Trophoblast cell (in vitro differentiated cells and primary cell): ENCODE measurements around the gene FBH1.

Source experiments
- DNase-seq, 2 donors: peaks; one replicate each; pipeline ENCODE4 v3.0.0-alpha.2; 2016
- H2AFZ ChIP-seq: 2 replicates; pipeline ENCODE4 v1.6.1; 2013; ENCODE audit warnings: low read length, moderate library complexity, mild to moderate bottlenecking; ENCODE audit not compliant: insufficient read depth, poor library complexity
- H2AK5ac ChIP-seq: 2 replicates; pipeline ENCODE4 v1.6.1; 2013; ENCODE audit warnings: mild to moderate bottlenecking, low read length
- H2BK120ac ChIP-seq: 2 replicates; pipeline ENCODE4 v1.6.1; 2013; ENCODE audit warnings: low read length, mild to moderate bottlenecking, moderate library complexity; ENCODE audit not compliant: insufficient read depth, poor library complexity
- H2BK12ac ChIP-seq: 2 replicates; pipeline ENCODE4 v1.6.1; 2013; ENCODE audit warnings: mild to moderate bottlenecking, low read length, moderate library complexity
- H2BK5ac ChIP-seq: 2 replicates; pipeline ENCODE4 v1.6.1; 2013; ENCODE audit warnings: low read length, low read depth, moderate library complexity, mild to moderate bottlenecking; ENCODE audit not compliant: poor library complexity
- H3K14ac ChIP-seq: 2 replicates; pipeline ENCODE4 v1.6.1; 2013; ENCODE audit warnings: mild to moderate bottlenecking, low read length
- H3K18ac ChIP-seq: 2 replicates; pipeline ENCODE4 v1.6.1; 2013; ENCODE audit warnings: mild to moderate bottlenecking, low read length
- H3K23ac ChIP-seq: 2 replicates; pipeline ENCODE4 v1.6.1; 2013; ENCODE audit warnings: low read length
- H3K27ac ChIP-seq: 2 replicates; pipeline ENCODE4 v1.5.1; 2013; ENCODE audit warnings: low read depth, mild to moderate bottlenecking, inconsistent platforms, low read length, moderate library complexity
- H3K27me3 ChIP-seq: 2 replicates; pipeline ENCODE4 v1.6.1; 2013; ENCODE audit warnings: inconsistent platforms, mild to moderate bottlenecking, low read length, moderate library complexity; ENCODE audit not compliant: insufficient read depth
- H3K36me3 ChIP-seq, 2 experiments: 1 replicate in 1 of 2; 2 replicates in 1 of 2; pipeline ENCODE4 v1.6.1; 2013; ENCODE audit warnings: low read length in 2 of 2, mild to moderate bottlenecking in 2 of 2, moderate library complexity in 1 of 2; ENCODE audit not compliant: insufficient read depth in 2 of 2, control insufficient read depth in 1 of 2
- H3K4ac ChIP-seq: 2 replicates; pipeline ENCODE4 v1.6.1; 2013; ENCODE audit warnings: low read depth, mild to moderate bottlenecking, low read length, moderate library complexity
- H3K4me1 ChIP-seq, 2 experiments: 1 replicate in 1 of 2; 2 replicates in 1 of 2; pipeline ENCODE4 v1.6.1; 2013; ENCODE audit warnings: low read length in 2 of 2, mild to moderate bottlenecking in 2 of 2, moderate library complexity in 1 of 2; ENCODE audit not compliant: insufficient read depth in 2 of 2, control insufficient read depth in 1 of 2
- H3K4me2 ChIP-seq: 2 replicates; pipeline ENCODE4 v1.6.1; 2013; ENCODE audit warnings: inconsistent platforms, mild to moderate bottlenecking, low read length, moderate library complexity
- H3K4me3 ChIP-seq: 2 replicates; pipeline ENCODE4 v1.5.1; 2013; ENCODE audit warnings: mild to moderate bottlenecking, low read depth, low read length, inconsistent platforms
- H3K79me1 ChIP-seq: one replicate; pipeline ENCODE4 v1.6.1; 2013; ENCODE audit warnings: low read length
- H3K79me2 ChIP-seq: 2 replicates; pipeline ENCODE4 v1.6.1; 2013; ENCODE audit warnings: low read length, mild to moderate bottlenecking; ENCODE audit not compliant: control insufficient read depth, insufficient read depth, poor library complexity
- H3K9ac ChIP-seq: 2 replicates; pipeline ENCODE4 v1.6.1; 2013; ENCODE audit warnings: mild to moderate bottlenecking, low read length
- H3K9me3 ChIP-seq: 2 replicates; pipeline ENCODE4 v1.6.1; 2013; ENCODE audit warnings: low read depth, mild to moderate bottlenecking, control low read depth, inconsistent platforms, low read length; ENCODE audit not compliant: insufficient read depth
- H4K12ac ChIP-seq: 2 replicates; pipeline ENCODE4 v1.6.1; 2013; ENCODE audit warnings: low read depth, mild to moderate bottlenecking, low read length, moderate library complexity
- H4K8ac ChIP-seq: 2 replicates; pipeline ENCODE4 v1.6.1; 2013; ENCODE audit warnings: low read depth, mild to moderate bottlenecking, low read length, moderate library complexity
- H4K91ac ChIP-seq: one replicate; pipeline ENCODE4 v1.6.1; 2013; ENCODE audit warnings: low read depth, mild to moderate bottlenecking, low read length, moderate library complexity
- WGBS: extraction: QIAGEN DNeasy Blood & Tissue Kit; methylation state at CpG from one replicate; pipeline ENCODE4 v1.1.7; 2013; ENCODE audit warnings: missing lambda C conversion rate; ENCODE audit not compliant: insufficient read length, insufficient coverage; ENCODE audit errors: extremely low coverage; 5-methylcytosine and 5-hydroxymethylcytosine counted together

The FBH1 gene

DNA sequence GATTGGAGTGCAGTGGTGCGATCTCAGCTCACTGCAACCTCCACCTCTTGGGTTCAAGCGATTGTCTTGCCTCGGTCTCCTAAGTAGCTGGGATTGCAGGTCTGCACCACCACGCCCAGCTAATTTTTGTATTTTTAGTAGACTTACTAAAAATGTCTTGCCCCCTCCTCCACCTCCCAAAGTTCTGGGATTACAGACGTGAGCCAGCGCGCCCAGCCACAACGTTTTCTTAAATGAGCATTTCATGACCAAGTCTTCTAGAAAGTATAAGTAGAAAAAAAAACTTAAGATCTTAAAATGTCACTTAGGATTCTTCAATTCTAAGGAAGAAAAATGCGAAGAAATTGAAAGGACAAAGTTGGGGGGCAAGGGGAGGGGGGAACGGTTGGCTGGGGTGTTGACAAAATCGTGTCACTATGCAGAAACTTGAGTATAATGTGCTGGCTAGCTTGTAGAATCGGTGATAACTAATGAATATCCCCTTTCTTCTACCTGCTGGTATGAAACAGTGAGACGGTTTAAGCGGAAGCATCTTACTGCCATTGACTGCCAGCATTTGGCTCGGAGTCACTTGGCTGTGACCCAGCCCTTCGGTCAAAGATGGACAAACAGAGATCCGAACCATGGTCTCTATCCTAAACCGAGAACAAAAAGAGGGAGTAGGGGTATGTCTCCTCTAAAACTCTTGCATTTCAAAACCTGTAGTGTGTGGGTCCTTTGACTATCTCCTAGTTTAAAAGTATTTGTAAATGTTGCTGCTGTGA, 12.7 kb downstream of the FBH1 start:
- H3K14ac ChIP-seq, result no peak overlapping the region
- no peak overlapping the region for H2BK12ac ChIP-seq
- H3K27ac ChIP-seq, result no peak overlapping the region
- no CpG with 5 or more reads among the region's 18 CpGs for WGBS
- H3K4me1 ChIP-seq, result no peaks in the 10 kb centered on the region
- H4K12ac ChIP-seq, result no peak overlapping the region
- no peak overlapping the region for H2AFZ ChIP-seq
- H2BK120ac ChIP-seq, result no peak overlapping the region
- H3K4me2 ChIP-seq, result no peak overlapping the region
- H4K91ac ChIP-seq, result no peak overlapping the region
- no peaks in the 10 kb centered on the region for H3K79me1 ChIP-seq
- no peak overlapping the region for H3K18ac ChIP-seq
- peaks cover 4% of the 10 kb centered on the region for H3K79me2 ChIP-seq
- no peaks in the 10 kb centered on the region for H3K27me3 ChIP-seq
- no peak overlapping the region for H3K4ac ChIP-seq
- H3K23ac ChIP-seq, result no peak overlapping the region
- H3K9me3 ChIP-seq, result peaks cover 2% of the 10 kb centered on the region
- no peak overlapping the region for H2AK5ac ChIP-seq
- H3K4me3 ChIP-seq, result no peak overlapping the region
- H3K36me3 ChIP-seq, result peaks cover 14 to 16% of the 10 kb centered on the region in 2 experiments
- no peak overlapping the region for H4K8ac ChIP-seq
- H3K9ac ChIP-seq, result no peak overlapping the region
- DNase-seq, result no peak
- H2BK5ac ChIP-seq, result no peak overlapping the region

DNA sequence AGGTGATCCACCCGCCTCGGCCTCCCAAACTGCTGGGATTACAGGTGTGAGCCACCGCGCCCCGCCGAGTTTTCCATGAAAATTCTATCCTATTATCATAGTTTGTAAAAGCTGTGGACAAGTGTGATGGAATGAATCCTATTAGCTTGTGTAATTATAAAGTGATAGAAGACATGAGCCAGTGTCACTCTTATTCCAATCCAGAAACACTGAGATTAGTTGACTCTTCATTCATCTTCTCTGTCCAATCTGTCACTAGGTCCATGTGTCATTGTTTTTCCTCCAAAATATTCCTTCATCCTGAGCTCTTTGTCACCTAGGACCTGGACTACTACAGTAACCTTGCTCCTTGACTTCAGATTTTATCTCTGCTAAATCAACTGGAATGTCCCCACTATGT, 13.5 kb downstream of the FBH1 start:
- H2AFZ ChIP-seq, result no peak overlapping the region
- no peak overlapping the region for H3K9ac ChIP-seq
- H3K14ac ChIP-seq, result no peak overlapping the region
- peaks cover 10 to 12% of the 10 kb centered on the region in 2 experiments for H3K36me3 ChIP-seq
- H3K4me2 ChIP-seq, result no peak overlapping the region
- H3K23ac ChIP-seq, result no peak overlapping the region
- no peak overlapping the region for H4K12ac ChIP-seq
- H3K79me2 ChIP-seq, result peaks cover 2% of the 10 kb centered on the region
- H2AK5ac ChIP-seq, result no peak overlapping the region
- H2BK12ac ChIP-seq, result no peak overlapping the region
- no peak overlapping the region for H4K91ac ChIP-seq
- no peaks in the 10 kb centered on the region for H3K79me1 ChIP-seq
- H3K27me3 ChIP-seq, result no peaks in the 10 kb centered on the region
- no peak overlapping the region for H3K27ac ChIP-seq
- H4K8ac ChIP-seq, result no peak overlapping the region
- no peak overlapping the region for H3K4me3 ChIP-seq
- H3K4ac ChIP-seq, result no peak overlapping the region
- H2BK5ac ChIP-seq, result no peak overlapping the region
- no peak overlapping the region for H2BK120ac ChIP-seq
- no CpG with 5 or more reads among the region's 6 CpGs for WGBS
- peaks cover 1% of the 10 kb centered on the region for H3K9me3 ChIP-seq
- no peak for DNase-seq
- no peaks in the 10 kb centered on the region for H3K4me1 ChIP-seq
- H3K18ac ChIP-seq, result no peak overlapping the region

DNA sequence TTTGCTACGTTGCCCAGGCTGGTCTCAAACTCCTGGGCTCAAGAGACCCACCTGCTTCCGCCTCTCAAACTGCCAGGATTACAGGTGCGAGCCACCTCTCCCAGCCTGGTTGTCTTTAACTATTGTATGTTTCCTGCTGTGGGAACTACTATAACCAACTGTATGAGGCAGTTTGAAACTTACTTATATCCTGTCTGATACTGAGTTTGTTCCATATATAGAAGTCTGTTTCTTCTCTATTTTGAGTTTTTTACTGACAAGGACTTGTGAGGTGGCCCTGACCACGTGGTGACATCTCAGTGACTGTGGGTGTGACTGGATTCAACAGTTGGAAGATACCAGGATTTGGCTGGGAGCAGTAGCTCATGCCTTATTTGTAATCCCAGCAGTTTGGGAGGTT, 14.2 kb downstream of the FBH1 start:
- Histone ChIP-seq H3K23ac (no peak overlapping the region), H3K79me1 (no peaks in the 10 kb centered on the region)
- DNase-seq, result no peak

DNA sequence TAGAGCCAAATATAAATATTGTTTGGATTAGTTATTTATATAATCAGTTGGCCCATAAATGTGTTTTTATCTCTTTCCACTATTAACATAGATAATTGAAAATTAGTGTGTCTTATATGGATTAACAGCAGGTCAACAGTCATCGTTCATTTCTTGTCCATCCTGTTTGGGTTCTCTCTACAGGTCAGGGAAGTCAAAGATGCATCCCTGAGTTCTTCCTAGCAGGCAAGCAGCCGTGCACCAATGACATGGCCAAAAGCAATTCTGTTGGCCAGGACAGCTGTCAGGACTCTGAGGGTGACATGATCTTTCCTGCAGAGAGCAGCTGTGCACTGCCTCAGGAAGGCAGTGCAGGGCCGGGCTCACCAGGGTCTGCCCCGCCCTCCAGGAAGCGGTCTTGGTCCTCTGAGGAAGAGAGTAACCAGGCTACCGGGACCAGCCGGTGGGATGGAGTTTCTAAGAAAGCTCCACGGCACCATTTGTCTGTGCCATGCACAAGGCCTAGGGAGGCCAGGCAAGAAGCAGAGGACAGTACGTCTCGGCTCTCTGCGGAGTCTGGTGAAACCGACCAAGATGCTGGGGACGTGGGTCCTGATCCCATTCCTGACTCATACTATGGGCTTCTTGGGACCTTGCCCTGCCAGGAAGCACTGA, 15.9 kb downstream of the FBH1 start:
- Histone ChIP-seq H3K79me2 (no peaks in the 10 kb centered on the region), H3K9ac (no peak overlapping the region), H3K4me2 (no peak overlapping the region), H2BK12ac (no peak overlapping the region), H2AFZ (no peak overlapping the region), H3K4me1 (no peaks in the 10 kb centered on the region), H3K14ac (no peak overlapping the region), H3K27me3 (no peaks in the 10 kb centered on the region), H4K12ac (no peak overlapping the region), H3K9me3 (no peaks in the 10 kb centered on the region), H4K8ac (no peak overlapping the region), H3K36me3 (peaks cover 24 to 29% of the 10 kb centered on the region in 2 experiments), H3K18ac (no peak overlapping the region), H3K23ac (no peak overlapping the region), H4K91ac (no peak overlapping the region), H2BK5ac (no peak overlapping the region), H3K4ac (no peak overlapping the region), H3K27ac (no peak overlapping the region), H2AK5ac (no peak overlapping the region), H3K4me3 (no peak overlapping the region), H3K79me1 (no peaks in the 10 kb centered on the region), H2BK120ac (no peak overlapping the region)
- no CpG with 5 or more reads among the region's 13 CpGs for WGBS
- DNase-seq, result no peak

More for the DNA sequence above, 14.2 kb downstream of the FBH1 start:
- no peak overlapping the region for H2AK5ac ChIP-seq
- peaks cover 16 to 17% of the 10 kb centered on the region in 2 experiments for H3K36me3 ChIP-seq
- H3K18ac ChIP-seq, result no peak overlapping the region
- no peak overlapping the region for H2BK12ac ChIP-seq
- peaks cover 2% of the 10 kb centered on the region for H3K79me2 ChIP-seq
- H2BK120ac ChIP-seq, result no peak overlapping the region
- H2BK5ac ChIP-seq, result no peak overlapping the region
- peak overlapping the region; percentile 21 for H3K4ac ChIP-seq
- no peak overlapping the region for H4K8ac ChIP-seq
- no peak overlapping the region for H3K9ac ChIP-seq
- no peak overlapping the region for H4K12ac ChIP-seq
- H3K4me1 ChIP-seq, result no peaks in the 10 kb centered on the region
- no peaks in the 10 kb centered on the region for H3K27me3 ChIP-seq
- H3K9me3 ChIP-seq, result no peaks in the 10 kb centered on the region
- H4K91ac ChIP-seq, result no peak overlapping the region
- H3K27ac ChIP-seq, result no peak overlapping the region
- H3K4me2 ChIP-seq, result no peak overlapping the region
- WGBS, result no CpG with 5 or more reads among the region's 4 CpGs
- no peak overlapping the region for H3K4me3 ChIP-seq
- H2AFZ ChIP-seq, result no peak overlapping the region
- no peak overlapping the region for H3K14ac ChIP-seq
